NB4 (cell line): ENCODE data around the gene ASMTL.
"Not testable (repeated sequence)": the region's sequence is repeated elsewhere in the genome, so short reads cannot be mapped to it uniquely, and the experiment has no call there.

Experiments used
- MYC ChIP-seq: IDR thresholded peaks from 2 replicates; pipeline ENCODE4 v1.6.1; 2011; ENCODE audit warnings: low read depth, low read length
- TF ChIP-seq, protein P1 (sequence below): IDR thresholded peaks from one replicate; pipeline ENCODE4 v1.5.1; 2012; ENCODE audit warnings: low read depth, low read length

DNA sequence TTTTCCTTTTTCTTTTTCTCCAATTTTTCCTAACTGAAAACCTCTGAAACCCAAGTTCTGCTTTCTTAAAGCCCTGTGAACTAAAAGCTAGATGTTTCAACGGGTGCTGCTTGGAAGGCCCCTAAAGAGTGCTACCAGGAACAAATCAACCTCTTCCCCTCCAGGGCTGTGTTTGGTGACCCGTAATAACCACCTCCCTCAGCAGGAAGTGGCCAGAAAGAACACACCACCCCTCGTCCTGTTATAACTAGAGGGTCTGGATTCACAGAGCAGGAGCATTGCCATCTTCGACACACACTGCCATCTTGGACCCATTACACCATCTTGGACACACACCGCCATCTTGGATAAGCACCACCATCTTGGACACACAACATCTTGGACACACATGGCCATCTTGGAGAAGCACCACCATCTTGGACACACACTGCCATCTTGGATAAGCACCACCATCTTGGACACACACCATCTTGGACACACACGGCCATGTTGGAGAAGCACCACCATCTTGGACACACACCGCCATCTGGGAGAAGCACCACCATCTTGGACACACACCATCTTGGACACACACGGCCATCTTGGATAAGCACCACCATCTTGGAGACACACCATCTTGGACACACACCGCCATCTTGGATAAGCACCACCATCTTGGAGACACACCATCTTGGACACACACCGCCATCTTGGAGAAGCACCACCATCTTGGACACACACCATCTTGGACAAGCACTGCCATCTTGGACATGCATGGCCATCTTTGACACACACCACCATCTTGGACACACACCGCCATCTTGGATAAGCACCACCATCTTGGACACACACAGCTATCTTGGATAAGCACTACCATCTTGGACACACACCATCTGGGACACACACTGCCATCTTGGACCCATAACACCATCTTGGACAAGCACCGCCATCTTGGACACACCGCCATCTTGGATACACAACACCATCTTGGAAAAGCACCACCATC is 5.4 kb downstream of the ASMTL start:
- TF ChIP-seq, protein P1, sequence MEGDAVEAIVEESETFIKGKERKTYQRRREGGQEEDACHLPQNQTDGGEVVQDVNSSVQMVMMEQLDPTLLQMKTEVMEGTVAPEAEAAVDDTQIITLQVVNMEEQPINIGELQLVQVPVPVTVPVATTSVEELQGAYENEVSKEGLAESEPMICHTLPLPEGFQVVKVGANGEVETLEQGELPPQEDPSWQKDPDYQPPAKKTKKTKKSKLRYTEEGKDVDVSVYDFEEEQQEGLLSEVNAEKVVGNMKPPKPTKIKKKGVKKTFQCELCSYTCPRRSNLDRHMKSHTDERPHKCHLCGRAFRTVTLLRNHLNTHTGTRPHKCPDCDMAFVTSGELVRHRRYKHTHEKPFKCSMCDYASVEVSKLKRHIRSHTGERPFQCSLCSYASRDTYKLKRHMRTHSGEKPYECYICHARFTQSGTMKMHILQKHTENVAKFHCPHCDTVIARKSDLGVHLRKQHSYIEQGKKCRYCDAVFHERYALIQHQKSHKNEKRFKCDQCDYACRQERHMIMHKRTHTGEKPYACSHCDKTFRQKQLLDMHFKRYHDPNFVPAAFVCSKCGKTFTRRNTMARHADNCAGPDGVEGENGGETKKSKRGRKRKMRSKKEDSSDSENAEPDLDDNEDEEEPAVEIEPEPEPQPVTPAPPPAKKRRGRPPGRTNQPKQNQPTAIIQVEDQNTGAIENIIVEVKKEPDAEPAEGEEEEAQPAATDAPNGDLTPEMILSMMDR, result not testable (repeated sequence)
- not testable (repeated sequence) for TF ChIP-seq MYC
